Mammary microvascular endothelial cell (primary cell): Measurements from ENCODE around the gene AOC1. TPM values are rescaled to one million over a fixed set of nuclear protein-coding genes. Genes with fewer than 3 reads are reported as not detected.

Experiments
- total RNA-seq: library from RNA; depleted of rRNA; stranded (reverse); fragments of >200 nt; gene quantifications from 2 replicates; pipeline ENCODE4 v1.2.3, GENCODE V29; 2015

The AOC1 gene, protein sequence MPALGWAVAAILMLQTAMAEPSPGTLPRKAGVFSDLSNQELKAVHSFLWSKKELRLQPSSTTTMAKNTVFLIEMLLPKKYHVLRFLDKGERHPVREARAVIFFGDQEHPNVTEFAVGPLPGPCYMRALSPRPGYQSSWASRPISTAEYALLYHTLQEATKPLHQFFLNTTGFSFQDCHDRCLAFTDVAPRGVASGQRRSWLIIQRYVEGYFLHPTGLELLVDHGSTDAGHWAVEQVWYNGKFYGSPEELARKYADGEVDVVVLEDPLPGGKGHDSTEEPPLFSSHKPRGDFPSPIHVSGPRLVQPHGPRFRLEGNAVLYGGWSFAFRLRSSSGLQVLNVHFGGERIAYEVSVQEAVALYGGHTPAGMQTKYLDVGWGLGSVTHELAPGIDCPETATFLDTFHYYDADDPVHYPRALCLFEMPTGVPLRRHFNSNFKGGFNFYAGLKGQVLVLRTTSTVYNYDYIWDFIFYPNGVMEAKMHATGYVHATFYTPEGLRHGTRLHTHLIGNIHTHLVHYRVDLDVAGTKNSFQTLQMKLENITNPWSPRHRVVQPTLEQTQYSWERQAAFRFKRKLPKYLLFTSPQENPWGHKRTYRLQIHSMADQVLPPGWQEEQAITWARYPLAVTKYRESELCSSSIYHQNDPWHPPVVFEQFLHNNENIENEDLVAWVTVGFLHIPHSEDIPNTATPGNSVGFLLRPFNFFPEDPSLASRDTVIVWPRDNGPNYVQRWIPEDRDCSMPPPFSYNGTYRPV
- total RNA-seq: not detected in 2 replicates

DNA sequence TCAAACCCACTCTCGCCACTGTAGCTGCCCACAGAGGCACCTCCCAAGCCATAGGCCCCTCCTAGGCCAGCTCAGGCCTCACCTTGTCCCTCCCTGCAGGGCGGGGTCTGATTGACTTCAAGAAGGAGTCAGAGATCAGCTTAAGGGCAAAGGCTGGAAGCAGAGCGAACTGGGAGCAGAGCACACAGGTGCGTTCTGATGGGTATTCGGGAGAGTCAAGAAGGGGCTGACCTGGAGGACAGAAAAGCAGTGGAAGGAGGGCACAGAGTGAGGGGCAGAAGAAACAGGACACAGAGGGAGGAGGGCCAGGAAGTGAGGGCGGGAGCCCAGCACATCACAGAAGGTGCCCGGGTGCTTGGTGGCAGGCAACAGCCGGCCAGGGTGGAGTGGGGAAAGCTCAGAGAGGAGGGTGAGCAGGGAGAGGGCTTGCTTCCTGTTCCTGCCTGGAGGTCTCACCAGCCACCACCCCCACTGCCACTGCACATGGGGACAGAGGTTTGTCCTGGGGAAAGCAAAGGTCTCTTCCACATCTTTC is at the start of gene AOC1:
Gene AOC1 (plus strand): TSS at position 147 of the 535 bp plus-strand sequence. CDS start 3,954 bp downstream, outside the sequence.

Other genes starting within 250 kb of the AOC1 start
- 85.8 and 89.9 TPM in 2 replicates for gene GIMAP6, start 220.1 kb upstream of the AOC1 start, total RNA-seq
- gene GIMAP2, start 166.8 kb upstream of the AOC1 start, total RNA-seq: 34.2 and 35.7 TPM in 2 replicates
- 9.4 and 9.5 TPM in 2 replicates for gene GIMAP1, start 135.9 kb upstream of the AOC1 start, total RNA-seq
- gene GIMAP5, start 115.1 kb upstream of the AOC1 start, total RNA-seq: 54.7 and 56.8 TPM in 2 replicates
- gene TMEM176B, start 52.2 kb upstream of the AOC1 start, total RNA-seq: not detected in 2 replicates
- gene TMEM176A, start 51.7 kb upstream of the AOC1 start, total RNA-seq: not detected in 2 replicates
- not detected in 2 replicates for gene KCNH2, start 125.8 kb downstream of the AOC1 start, total RNA-seq
- gene NOS3, start 138.5 kb downstream of the AOC1 start, total RNA-seq: 25.3 and 34.3 TPM in 2 replicates
- gene ATG9B, start 172.0 kb downstream of the AOC1 start, total RNA-seq: not detected in 2 replicates
- gene ABCB8, start 175.9 kb downstream of the AOC1 start, total RNA-seq: 37.6 and 46.2 TPM in 2 replicates
- gene ASIC3, start 196.0 kb downstream of the AOC1 start, total RNA-seq: not detected in 2 replicates
- gene CDK5, start 205.4 kb downstream of the AOC1 start, total RNA-seq: 11.5 and 16.9 TPM in 2 replicates
- 123 and 130 TPM in 2 replicates for gene SLC4A2, start 207.1 kb downstream of the AOC1 start, total RNA-seq
- 58.4 and 84.6 TPM in 2 replicates for gene FASTK, start 228.3 kb downstream of the AOC1 start, total RNA-seq
- gene TMUB1, start 231.0 kb downstream of the AOC1 start, total RNA-seq: 35.4 and 40.9 TPM in 2 replicates
- gene AGAP3, start 234.0 kb downstream of the AOC1 start, total RNA-seq: 31.6 and 41.0 TPM in 2 replicates